ENCODE data around the gene SHQ1. TPM values are rescaled to one million over a fixed set of nuclear protein-coding genes. Genes with fewer than 3 reads are reported as not detected.

Gene SHQ1
- total RNA-seq, 1 experiment from 2014 or later = 27.6 TPM

- POLR2A ChIA-PET = no interaction called here
- H3K4me1 ChIP-seq (ENCODE audit: control insufficient read depth in 1 of 2, insufficient read depth in 2 of 2, low read length in 2 of 2) = no peaks in the 10 kb centered on the region; a peak in 1 of 4 replicates
- no peak overlapping the region for H3K4me2 ChIP-seq (ENCODE audit: low read length)
- ATAC-seq (no peak), DNase-seq (ENCODE audit: low read depth, low spot score) (no peak)
- intact Hi-C loops (cut with micrococcal nuclease) = no loop called here
- H3K9me2 ChIP-seq (ENCODE audit: insufficient read depth) = no peaks in the 10 kb centered on the region
- no peak overlapping the region for H3K9ac ChIP-seq (ENCODE audit: low read length)
- no peak overlapping the region for H3K27ac ChIP-seq (ENCODE audit: low read depth, low read length)
- H3K27me3 ChIP-seq (ENCODE audit: insufficient read depth, low read length) = no peaks in the 10 kb centered on the region
- no peaks in the 10 kb centered on the region for H3K9me3 ChIP-seq (ENCODE audit: control insufficient read depth in 1 of 2, insufficient read depth in 1 of 2, low read depth in 1 of 2, low read length in 2 of 2)
- BruUV-seq (replicated peaks) = no TSS peak
- H3K79me2 ChIP-seq (ENCODE audit: insufficient read depth, low read length) = no peaks in the 10 kb centered on the region
- no peak overlapping the region for H2AFZ ChIP-seq (ENCODE audit: low read depth, low read length, poor library complexity, severe bottlenecking)
- H4K20me1 ChIP-seq (ENCODE audit: insufficient read depth) = no peaks in the 10 kb centered on the region
- no peak for TF ChIP-seq EZH2phosphoT487 (IDR thresholded peaks at IDR 0.05; ENCODE audit: borderline replicate concordance)
- TF ChIP-seq CTCF (IDR thresholded peaks at IDR 0.05 in 2 of 3, conservative IDR thresholded peaks at IDR 0.05 in 1 of 3; ENCODE audit: borderline replicate concordance in 1 of 3, insufficient read depth in 1 of 3, low read depth in 2 of 3, low read length in 2 of 3) = no peak
- TF ChIP-seq TCF7L2 (IDR thresholded peaks at IDR 0.05; ENCODE audit: borderline replicate concordance, extremely low read depth, insufficient read depth, insufficient read length) = no peak
- no peak for TF ChIP-seq POLR2A (IDR thresholded peaks at IDR 0.05; ENCODE audit: borderline replicate concordance, extremely low read depth, insufficient read depth, insufficient read length)
- no peak for TF ChIP-seq ATF3 (IDR thresholded peaks at IDR 0.05)
- TF ChIP-seq FOSL1 (IDR thresholded peaks at IDR 0.05; ENCODE audit: low read depth) = no peak
- TF ChIP-seq ZNF274 (IDR thresholded peaks at IDR 0.05; ENCODE audit: low read depth, low read length) = no peak
- TF ChIP-seq REST (IDR thresholded peaks at IDR 0.05; ENCODE audit: low read depth) = no peak
- TF ChIP-seq ZBTB33 (IDR thresholded peaks at IDR 0.05; ENCODE audit: extremely low read depth, insufficient replicate concordance, low read length) = no peak
- no peak for TF ChIP-seq EZH2 (IDR thresholded peaks at IDR 0.05)
- TF ChIP-seq ELF1 (IDR thresholded peaks at IDR 0.05; ENCODE audit: borderline replicate concordance, low read depth) = no peak
- no peak for TF ChIP-seq YY1 (IDR thresholded peaks at IDR 0.05; ENCODE audit: extremely low read depth, insufficient replicate concordance, low read depth, low read length)
- TF ChIP-seq JUND (IDR thresholded peaks at IDR 0.05) = no peak
- TF ChIP-seq SRF (IDR thresholded peaks at IDR 0.05; ENCODE audit: low read depth) = no peak
- TF ChIP-seq MAX (IDR thresholded peaks at IDR 0.05) = no peak
- TF ChIP-seq SIN3A (IDR thresholded peaks at IDR 0.05; ENCODE audit: low read depth) = no peak
- no peak for TF ChIP-seq EGR1 (IDR thresholded peaks at IDR 0.05; ENCODE audit: low read depth)
- no peak for TF ChIP-seq CBX3 (IDR thresholded peaks at IDR 0.05; ENCODE audit: low read depth)
- RAD21 ChIA-PET (ENCODE audit: low non-redundant PET in 1 of 2, low total read pairs in 2 of 2, uncharacterized antibody in 2 of 2, unreplicated experiment in 2 of 2) = no interaction called here
- H3K4me3 ChIP-seq (replicated peaks in 1 of 2; ENCODE audit: low read depth in 1 of 2, low read length in 2 of 2) = no peak overlapping the region
- CTCF ChIA-PET = no interaction called here
- H3K36me3 ChIP-seq (ENCODE audit: control insufficient read depth in 1 of 2, insufficient read depth in 2 of 2, low read length in 2 of 2) = no peaks in the 10 kb centered on the region
Measured at GRCh38 chr3:72897758-72898007, 49.4 kb upstream of the SHQ1 start.

Data from HCT116 (cell line).